ENCODE measurements around the gene IGHMBP2. TPM values are rescaled to one million over a fixed set of nuclear protein-coding genes. Genes with fewer than 3 reads are reported as not detected.

Gene IGHMBP2
- polyA plus RNA-seq, 6 donors from 2014 or later = 3.1 to 12.6 (median 6.8) TPM

DNA sequence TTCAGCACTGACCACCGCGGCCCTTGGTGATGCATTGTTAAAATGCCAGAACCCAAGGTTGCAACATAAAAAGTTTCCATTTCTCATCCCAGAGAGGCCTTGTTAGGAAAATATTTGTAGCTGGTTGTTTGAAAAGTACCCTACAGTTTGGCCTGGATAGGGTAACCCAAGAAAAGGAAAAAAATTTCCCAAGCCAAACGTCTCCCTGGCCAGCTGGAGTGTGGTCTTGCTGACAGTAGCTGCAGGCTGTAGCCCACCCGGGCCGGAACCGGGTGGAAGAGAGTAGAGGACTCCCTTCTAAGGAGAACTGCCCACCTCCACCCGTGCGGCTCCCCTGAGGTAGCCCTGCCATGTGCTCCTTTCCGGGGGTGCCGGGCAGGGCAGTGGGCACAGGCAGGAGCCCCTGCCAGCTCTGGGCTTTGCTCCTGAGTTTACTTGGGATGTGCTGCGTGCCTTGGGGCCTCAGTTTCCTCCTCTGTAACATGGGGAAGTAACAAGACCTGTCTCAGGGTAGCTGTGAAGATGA, 38.5 kb downstream of the IGHMBP2 start:
- Mint-ChIP-seq H3K4me3 (no peak overlapping the region), H3K27me3 (no peaks in the 10 kb centered on the region), H3K36me3 (peaks cover 0 to 18% of the 10 kb centered on the region in 2 donors), H3K27ac (peak overlapping the region in 1 of 6 donors; percentile 14), H3K4me1 (peaks cover 0 to 6% (median 0%) of the 10 kb centered on the region in 3 donors), H3K9me3 (no peaks in the 10 kb centered on the region)
- DNase-seq (no peak), ATAC-seq (ENCODE audit: low read depth in 2 of 2) (no peak)

- H3K4me1 Mint-ChIP-seq = peaks cover 0 to 6% (median 0%) of the 10 kb centered on the region in 3 donors
- H3K27me3 Mint-ChIP-seq = no peaks in the 10 kb centered on the region
- peaks cover 0 to 18% of the 10 kb centered on the region in 2 donors for H3K36me3 Mint-ChIP-seq
- peak overlapping the region in 2 of 6 donors; percentile 30 to 61 for H3K27ac Mint-ChIP-seq
- peak overlapping the region in 1 of 8 donors; percentile 52 for H3K4me3 Mint-ChIP-seq
- no peaks in the 10 kb centered on the region for H3K9me3 Mint-ChIP-seq
- ATAC-seq (ENCODE audit: low read depth in 2 of 2) (no peak), DNase-seq (no peak)
Measured at GRCh38 chr11:68942751-68943271, 39.1 kb downstream of the IGHMBP2 start.

DNA sequence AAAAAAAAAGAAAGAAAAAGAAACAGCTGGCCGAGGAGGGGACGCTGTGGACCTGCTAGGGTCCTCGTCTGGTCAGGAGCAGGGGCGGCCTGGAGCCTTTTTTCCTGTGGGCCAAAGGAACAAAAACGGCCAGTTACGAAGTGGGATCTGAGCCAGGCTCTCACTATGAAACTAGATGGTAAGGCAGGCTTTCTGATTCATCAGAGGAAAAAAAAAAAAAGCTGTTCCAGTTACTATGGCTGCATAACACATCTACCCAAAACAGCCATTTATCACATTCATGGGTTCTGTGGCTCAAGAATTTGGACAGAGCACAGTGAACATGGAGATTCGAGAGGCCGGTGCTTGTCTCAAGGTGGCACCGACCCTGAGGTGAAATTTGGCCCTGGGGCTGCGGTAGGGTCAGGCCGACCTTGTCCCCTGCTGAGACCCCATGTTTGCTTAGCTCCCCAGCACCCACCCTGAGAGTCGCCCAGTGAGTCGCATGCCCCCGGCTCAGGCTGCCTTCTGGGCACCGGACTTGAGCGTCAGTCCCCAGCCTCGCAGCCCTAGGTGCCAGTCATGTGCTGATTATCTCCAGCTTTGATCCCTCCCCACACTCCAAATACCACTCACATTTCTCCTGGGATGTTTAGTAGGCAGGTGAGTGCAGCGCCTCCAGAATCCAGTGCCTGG, 42.9 kb downstream of the IGHMBP2 start:
- H3K27ac Mint-ChIP-seq = no peak overlapping the region
- H3K27me3 Mint-ChIP-seq = no peaks in the 10 kb centered on the region
- H3K4me1 Mint-ChIP-seq = no peaks in the 10 kb centered on the region
- no peaks in the 10 kb centered on the region for H3K9me3 Mint-ChIP-seq
- ATAC-seq (ENCODE audit: low read depth in 2 of 2) = no peak
- H3K36me3 Mint-ChIP-seq = no peaks in the 10 kb centered on the region
- no peak for DNase-seq
- no peak overlapping the region for H3K4me3 Mint-ChIP-seq

DNA sequence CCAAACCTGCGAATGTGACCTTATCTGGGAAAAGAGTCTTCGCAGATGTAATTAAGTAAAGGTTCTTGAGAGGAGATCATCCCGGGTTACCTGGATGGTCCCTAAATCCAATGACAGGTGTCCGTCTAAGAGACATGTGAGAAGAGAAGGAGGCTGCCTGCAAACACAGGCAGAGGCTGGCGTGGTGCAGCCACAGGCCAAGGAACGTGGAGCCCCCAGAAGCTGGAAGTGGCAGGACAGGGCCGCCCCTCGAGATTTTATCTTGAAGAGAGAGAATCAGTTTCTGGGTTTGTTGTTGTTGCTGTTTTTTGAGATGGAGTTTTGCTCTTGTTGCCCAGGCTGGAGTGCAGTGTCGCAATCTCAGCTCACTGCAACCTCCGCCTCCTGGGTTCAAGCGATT, 43.5 kb downstream of the IGHMBP2 start:
- Mint-ChIP-seq H3K36me3 (no peaks in the 10 kb centered on the region), H3K9me3 (no peaks in the 10 kb centered on the region), H3K4me3 (no peak overlapping the region), H3K4me1 (no peaks in the 10 kb centered on the region), H3K27ac (no peak overlapping the region), H3K27me3 (no peaks in the 10 kb centered on the region)
- ATAC-seq (ENCODE audit: low read depth in 2 of 2) (no peak), DNase-seq (no peak)

GRCh38 chr11:68948496-68948895, 44.8 kb downstream of the IGHMBP2 start:
- no peak for DNase-seq
- Mint-ChIP-seq H3K9me3 (no peaks in the 10 kb centered on the region), H3K27ac (no peak overlapping the region), H3K36me3 (no peaks in the 10 kb centered on the region), H3K4me3 (no peak overlapping the region), H3K27me3 (no peaks in the 10 kb centered on the region), H3K4me1 (no peaks in the 10 kb centered on the region)
- no peak for ATAC-seq (ENCODE audit: low read depth in 2 of 2)

DNA sequence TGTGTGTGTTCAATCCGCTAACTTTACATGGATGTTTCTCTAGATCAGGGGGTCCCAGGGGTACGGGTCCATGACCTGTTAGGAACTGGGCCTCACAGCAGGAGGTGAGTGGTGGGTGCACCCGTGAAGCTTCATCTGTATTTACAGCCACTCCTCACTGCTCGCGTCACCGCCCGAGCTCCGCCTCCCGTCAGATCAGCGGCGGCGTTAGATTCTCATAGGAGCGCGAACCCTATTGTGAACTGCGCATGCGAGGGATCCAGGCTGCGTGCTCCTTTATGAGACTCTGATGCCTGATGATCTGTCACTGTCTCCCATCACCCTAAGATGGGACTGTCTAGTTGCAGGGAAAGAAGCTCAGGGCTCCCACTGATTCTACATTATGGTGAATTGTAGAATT, 45.2 kb downstream of the IGHMBP2 start:
- Mint-ChIP-seq H3K27ac (no peak overlapping the region), H3K36me3 (no peaks in the 10 kb centered on the region), H3K27me3 (no peaks in the 10 kb centered on the region), H3K4me1 (no peaks in the 10 kb centered on the region), H3K4me3 (no peak overlapping the region), H3K9me3 (no peaks in the 10 kb centered on the region)
- ATAC-seq (ENCODE audit: low read depth in 2 of 2) = no peak
- no peak for DNase-seq

DNA sequence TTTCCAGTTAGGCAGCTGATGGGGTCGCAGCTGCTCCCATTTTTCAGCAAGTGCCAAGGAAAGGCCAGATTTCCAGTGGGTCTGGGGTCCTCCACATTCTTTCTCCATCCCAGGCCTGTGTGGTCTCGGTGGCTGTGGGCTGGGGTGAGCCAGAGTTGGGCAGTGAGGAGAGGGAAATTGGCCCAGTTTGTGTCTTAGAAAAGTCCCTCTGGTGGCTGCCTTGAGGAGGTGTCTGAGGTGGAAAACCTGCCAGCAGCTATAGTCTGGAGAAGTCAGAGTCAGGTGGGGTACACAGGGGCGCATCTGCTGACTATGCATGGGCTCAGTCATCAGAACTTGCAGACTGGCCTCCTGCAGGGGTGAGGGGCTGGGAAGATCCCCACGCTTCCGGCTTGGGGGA, 46.6 kb downstream of the IGHMBP2 start:
- Mint-ChIP-seq H3K36me3 (no peaks in the 10 kb centered on the region), H3K27me3 (peaks cover 0 to 2% (median 0%) of the 10 kb centered on the region in 3 donors), H3K9me3 (peaks cover 0 to 2% (median 0%) of the 10 kb centered on the region in 7 donors), H3K27ac (no peak overlapping the region), H3K4me3 (no peak overlapping the region), H3K4me1 (peaks cover 3 to 5% (median 4%) of the 10 kb centered on the region in 3 donors)
- no peak for DNase-seq
- no peak for ATAC-seq (ENCODE audit: low read depth in 2 of 2)

GRCh38 chr11:68950762-68951161, 47.1 kb downstream of the IGHMBP2 start:
- Mint-ChIP-seq H3K36me3 (no peaks in the 10 kb centered on the region), H3K9me3 (peaks cover 0 to 2% (median 0%) of the 10 kb centered on the region in 7 donors), H3K27me3 (peaks cover 0 to 4% (median 0%) of the 10 kb centered on the region in 3 donors), H3K4me3 (no peak overlapping the region), H3K4me1 (peaks cover 8 to 9% (median 9%) of the 10 kb centered on the region in 3 donors), H3K27ac (no peak overlapping the region)
- no peak for ATAC-seq (ENCODE audit: low read depth in 2 of 2)
- no peak for DNase-seq

DNA sequence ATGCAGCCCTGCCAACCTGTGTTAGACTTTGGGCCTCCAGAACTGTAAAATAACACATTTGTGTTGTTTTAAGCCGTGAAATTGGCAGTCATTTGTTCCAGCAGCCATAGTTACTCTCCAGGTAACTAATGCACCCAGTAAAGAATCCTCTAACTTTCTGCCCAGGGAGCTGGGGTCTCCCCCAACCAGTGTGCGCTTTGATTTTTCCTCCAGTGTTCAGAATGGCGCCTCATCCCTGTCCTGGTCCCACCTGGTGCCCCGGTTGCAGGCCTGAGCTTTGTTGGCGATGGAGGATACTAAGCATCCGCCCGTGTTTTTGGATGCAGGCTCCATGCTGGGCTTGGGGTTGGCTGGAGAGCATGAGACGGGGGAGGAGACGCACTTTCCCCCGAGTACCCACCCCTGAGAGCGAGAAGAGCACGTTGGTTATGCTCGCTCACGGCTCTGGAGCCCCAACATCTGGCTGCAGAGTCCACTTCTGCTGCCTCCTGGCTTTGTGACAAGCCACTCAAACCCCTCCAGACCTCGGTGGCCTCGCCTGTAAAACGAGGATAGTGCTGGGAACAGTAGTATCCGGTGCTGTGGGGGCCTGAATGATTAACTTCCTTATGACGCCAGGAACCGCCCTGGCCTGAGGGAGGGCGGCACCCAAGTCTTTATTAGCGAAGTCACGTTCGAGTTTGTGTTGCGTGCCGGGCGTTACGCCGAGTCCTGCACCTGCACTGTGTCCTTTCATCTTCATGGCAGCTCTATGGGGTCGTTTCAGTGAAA, 51.3 kb downstream of the IGHMBP2 start:
- Mint-ChIP-seq H3K4me3 (peak overlapping the region; percentile 33 to 88 (median 56)), H3K9me3 (peaks cover 0 to 5% (median 0%) of the 10 kb centered on the region in 7 donors), H3K27me3 (peaks cover 4 to 18% (median 12%) of the 10 kb centered on the region in 3 donors), H3K27ac (peak overlapping the region in 3 of 6 donors; percentile 11 to 64 (median 63)), H3K36me3 (peaks cover 0 to 6% of the 10 kb centered on the region in 2 donors), H3K4me1 (peaks cover 9 to 13% (median 13%) of the 10 kb centered on the region in 3 donors)
- peak; percentile 54 to 64 for ATAC-seq (ENCODE audit: low read depth in 2 of 2)
- no peak for DNase-seq

DNA sequence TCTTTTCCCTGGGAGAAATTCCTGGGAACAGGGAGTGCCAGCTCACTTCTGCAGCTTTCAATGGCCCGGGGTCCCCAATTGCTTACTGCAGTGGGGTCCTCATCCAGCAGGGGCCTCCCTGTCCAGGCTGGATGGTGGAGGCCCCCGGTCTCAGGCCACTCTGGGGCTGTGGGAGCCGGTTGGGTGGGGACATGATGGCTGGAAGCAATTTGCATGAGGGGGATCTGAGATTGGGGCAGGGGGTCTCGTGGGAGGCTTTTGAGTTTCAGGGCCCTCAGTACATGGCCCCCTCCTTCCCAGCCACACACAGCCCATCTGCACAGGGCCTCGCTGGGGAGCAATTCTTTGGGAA, 51.9 kb downstream of the IGHMBP2 start:
- H3K36me3 Mint-ChIP-seq = peaks cover 0 to 6% of the 10 kb centered on the region in 2 donors
- ATAC-seq (ENCODE audit: low read depth in 2 of 2) = no peak

DNA sequence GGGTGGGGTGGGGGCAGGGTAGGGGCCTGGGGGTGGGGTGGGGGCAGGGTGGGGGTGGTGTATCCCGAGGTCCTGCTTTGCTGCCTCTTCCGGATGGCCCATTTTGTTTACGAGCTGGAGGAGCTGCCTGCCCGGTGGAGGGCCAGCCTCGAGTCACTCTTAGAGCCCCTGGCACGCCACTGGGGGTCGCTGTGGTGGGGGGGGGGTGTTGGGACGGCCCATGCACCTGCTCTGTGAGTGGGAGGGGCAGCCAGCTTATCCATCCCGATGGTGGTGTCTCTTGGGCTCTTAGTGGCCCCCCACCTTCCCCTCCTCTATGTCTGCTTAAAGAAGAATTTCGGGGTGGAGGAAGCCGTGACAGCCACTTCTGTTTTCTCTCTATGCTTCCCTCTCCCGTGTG, 52.5 kb downstream of the IGHMBP2 start:
- ATAC-seq (ENCODE audit: low read depth in 2 of 2) = peak; percentile 76 to 88

More for the DNA sequence above, 51.9 kb downstream of the IGHMBP2 start:
- H3K27me3 Mint-ChIP-seq = peaks cover 4 to 23% (median 12%) of the 10 kb centered on the region in 3 donors
- peaks cover 0 to 5% (median 0%) of the 10 kb centered on the region in 7 donors for H3K9me3 Mint-ChIP-seq
- peaks cover 9 to 13% (median 13%) of the 10 kb centered on the region in 3 donors for H3K4me1 Mint-ChIP-seq
- DNase-seq = no peak
- H3K27ac Mint-ChIP-seq = peak overlapping the region in 3 of 6 donors; percentile 11 to 64 (median 63)
- H3K4me3 Mint-ChIP-seq = peak overlapping the region in 7 of 8 donors; percentile 33 to 88 (median 54)

GRCh38 chr11:68956547-68957254, 53.0 kb downstream of the IGHMBP2 start:
- H3K27me3 Mint-ChIP-seq = peaks cover 4 to 23% (median 12%) of the 10 kb centered on the region in 3 donors
- H3K27ac Mint-ChIP-seq = peak overlapping the region in 1 of 6 donors; percentile 9
- peaks cover 0 to 6% of the 10 kb centered on the region in 2 donors for H3K36me3 Mint-ChIP-seq
- peaks cover 0 to 5% (median 0%) of the 10 kb centered on the region in 7 donors for H3K9me3 Mint-ChIP-seq
- DNase-seq (no peak), ATAC-seq (ENCODE audit: low read depth in 2 of 2) (no peak)
- H3K4me3 Mint-ChIP-seq = peak overlapping the region in 2 of 8 donors; percentile 15 to 42
- peaks cover 9 to 13% (median 13%) of the 10 kb centered on the region in 3 donors for H3K4me1 Mint-ChIP-seq

More for the DNA sequence above, 52.5 kb downstream of the IGHMBP2 start:
- Mint-ChIP-seq H3K9me3 (peaks cover 0 to 5% (median 0%) of the 10 kb centered on the region in 7 donors), H3K4me3 (peak overlapping the region in 1 of 8 donors; percentile 15), H3K27ac (peak overlapping the region in 1 of 6 donors; percentile 9), H3K36me3 (peaks cover 0 to 6% of the 10 kb centered on the region in 2 donors), H3K4me1 (peaks cover 9 to 13% (median 13%) of the 10 kb centered on the region in 3 donors), H3K27me3 (peaks cover 4 to 23% (median 12%) of the 10 kb centered on the region in 3 donors)
- no peak for DNase-seq

DNA sequence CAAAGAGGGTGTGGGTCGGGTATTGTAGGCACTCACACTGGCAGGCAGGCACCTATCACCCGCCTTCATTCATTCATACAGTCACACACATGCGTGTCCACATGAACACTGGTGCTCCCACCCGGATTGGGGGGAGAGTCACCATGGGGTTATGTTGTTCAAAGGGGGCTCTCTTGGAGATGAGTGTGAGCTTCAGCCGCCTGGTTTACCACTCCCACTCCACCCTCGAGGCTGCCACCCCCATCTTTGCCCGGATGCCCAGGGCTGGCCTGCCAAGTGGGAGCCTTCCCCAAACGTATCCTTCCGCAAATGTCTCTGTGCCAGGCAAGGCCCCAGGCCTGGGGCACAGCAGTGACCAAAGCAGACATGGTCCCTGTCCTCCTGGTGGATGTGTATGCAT, 54.5 kb downstream of the IGHMBP2 start:
- DNase-seq (no peak), ATAC-seq (ENCODE audit: low read depth in 2 of 2) (no peak)
- Mint-ChIP-seq H3K27me3 (peaks cover 4 to 23% (median 12%) of the 10 kb centered on the region in 3 donors), H3K27ac (peak overlapping the region in 1 of 6 donors; percentile 56), H3K4me3 (no peak overlapping the region), H3K4me1 (peaks cover 13 to 19% (median 16%) of the 10 kb centered on the region in 3 donors), H3K9me3 (peaks cover 0 to 5% (median 0%) of the 10 kb centered on the region in 7 donors), H3K36me3 (peaks cover 0 to 6% of the 10 kb centered on the region in 2 donors)
